Ramos (cell line): ENCODE results near the gene FAM186B.

ENCODE experiments used
- in situ Hi-C: fragments of 300-500 bp; cut with MboI; formaldehyde crosslinking; loops from one replicate; pipeline ENCODE4 v1.14.3; 2022; ENCODE audit warnings: low sequenced_read_pairs; ENCODE audit not compliant: unreplicated experiment

FAM186B gene

DNA sequence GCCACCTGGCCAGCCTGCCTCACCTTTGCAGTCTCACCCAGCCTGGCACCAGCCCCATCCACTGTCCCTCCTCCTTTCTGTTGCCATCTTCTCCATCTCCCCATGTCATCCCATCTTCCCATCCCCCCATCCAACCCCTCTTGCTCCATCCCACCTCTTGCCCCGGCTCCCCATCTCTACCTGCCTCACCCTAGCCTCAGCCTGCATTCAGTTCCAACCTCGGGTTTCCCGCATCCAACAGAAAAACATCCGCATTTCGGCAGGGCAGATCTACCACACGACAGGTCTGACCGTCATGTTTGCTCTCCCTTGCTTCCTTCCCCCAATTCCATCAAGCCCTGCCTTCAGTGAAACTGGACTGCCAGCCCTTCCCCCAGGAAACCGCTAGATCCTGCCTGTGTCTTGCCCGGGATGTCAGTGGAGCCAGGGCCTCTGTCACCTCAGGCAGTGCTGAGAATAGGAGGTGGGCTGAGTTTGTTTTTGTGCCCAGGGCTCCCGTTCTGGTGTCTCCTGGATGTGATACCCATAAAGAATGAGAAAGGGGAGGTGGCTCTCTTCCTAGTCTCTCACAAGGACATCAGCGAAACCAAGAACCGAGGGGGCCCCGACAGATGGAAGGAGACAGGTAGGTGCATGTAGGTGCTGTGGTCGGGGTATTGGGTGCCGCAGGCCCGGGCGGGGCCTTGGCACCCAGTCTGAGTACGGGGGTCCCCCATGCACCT lies 64.1 kb downstream of the FAM186B start:
- in situ Hi-C loops: no loop called here

DNA sequence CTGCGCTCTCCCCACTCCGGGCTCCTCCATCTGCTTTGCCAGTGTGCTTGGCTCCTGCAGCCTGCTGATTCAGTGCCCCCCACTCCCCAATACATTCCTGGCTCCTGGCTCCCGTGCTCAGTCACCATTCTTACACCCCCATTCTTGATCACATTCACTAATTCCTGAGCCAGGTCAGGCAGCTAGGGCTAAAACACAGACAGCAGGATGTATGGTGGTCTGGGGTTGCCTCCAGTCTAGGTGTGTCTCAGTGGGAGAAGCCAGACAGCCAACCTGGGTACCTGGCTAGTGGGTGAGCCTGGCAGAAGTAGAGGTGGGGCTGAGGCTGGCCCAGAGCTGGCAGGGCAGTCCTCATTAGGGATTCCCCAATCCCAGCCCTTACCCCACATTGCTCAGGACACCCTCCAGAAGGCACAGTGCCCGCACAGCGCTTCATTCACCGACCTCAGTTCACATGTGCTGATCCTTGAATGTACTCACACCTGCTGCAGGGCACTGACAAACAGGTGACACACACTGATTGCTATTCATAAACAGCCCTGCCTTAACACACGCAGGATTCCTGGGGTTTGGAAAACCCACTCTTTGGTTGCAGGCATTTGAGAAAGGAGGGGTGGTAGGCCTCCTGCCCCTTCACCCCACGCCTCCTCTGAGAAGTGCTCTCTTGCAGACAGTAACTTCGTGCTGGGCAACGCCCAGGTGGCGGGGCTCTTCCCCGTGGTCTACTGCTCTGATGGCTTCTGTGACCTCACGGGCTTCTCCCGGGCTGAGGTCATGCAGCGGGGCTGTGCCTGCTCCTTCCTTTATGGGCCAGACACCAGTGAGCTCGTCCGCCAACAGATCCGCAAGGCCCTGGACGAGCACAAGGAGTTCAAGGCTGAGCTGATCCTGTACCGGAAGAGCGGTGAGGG lies 65.0 kb downstream of the FAM186B start:
- in situ Hi-C loops: no loop called here

DNA sequence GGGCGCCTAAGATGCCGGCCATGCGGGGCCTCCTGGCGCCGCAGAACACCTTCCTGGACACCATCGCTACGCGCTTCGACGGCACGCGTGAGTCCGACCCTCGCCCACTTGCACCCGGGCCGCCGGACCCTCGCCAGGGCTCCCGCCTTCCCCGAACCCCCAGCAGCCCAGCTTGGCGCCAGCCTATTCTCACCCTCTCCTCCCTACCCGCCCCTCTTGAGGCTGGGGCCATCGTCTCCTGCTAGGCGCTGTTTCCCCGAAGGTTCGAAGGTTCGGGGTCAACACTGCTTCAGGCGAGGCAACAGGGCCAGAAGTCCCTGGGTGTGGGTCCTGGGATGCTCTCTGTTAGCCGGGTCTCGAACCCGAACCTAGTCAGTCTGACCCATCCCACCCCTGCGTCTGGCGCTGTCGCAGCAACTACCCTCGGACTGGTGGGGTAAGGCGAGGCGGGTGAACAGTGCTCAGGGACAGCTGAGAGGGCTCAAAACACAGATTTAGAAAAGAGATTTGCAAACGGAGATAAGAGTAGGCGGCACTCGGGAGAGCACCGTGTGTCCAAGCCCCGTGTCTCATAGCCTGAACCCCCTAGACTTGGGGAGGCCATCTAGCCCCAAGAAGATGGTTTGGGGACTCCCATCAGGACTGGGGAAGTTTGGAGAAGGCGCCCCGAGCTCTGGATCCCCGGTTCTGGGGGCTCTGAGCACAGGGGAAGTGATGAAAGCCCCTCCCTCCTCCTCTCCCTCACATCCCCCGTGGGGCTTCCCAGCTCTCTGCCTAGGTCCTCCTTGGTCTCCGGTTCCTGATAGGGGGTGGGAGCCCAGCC lies 65.8 kb downstream of the FAM186B start:
- in situ Hi-C loops: no loop called here

DNA sequence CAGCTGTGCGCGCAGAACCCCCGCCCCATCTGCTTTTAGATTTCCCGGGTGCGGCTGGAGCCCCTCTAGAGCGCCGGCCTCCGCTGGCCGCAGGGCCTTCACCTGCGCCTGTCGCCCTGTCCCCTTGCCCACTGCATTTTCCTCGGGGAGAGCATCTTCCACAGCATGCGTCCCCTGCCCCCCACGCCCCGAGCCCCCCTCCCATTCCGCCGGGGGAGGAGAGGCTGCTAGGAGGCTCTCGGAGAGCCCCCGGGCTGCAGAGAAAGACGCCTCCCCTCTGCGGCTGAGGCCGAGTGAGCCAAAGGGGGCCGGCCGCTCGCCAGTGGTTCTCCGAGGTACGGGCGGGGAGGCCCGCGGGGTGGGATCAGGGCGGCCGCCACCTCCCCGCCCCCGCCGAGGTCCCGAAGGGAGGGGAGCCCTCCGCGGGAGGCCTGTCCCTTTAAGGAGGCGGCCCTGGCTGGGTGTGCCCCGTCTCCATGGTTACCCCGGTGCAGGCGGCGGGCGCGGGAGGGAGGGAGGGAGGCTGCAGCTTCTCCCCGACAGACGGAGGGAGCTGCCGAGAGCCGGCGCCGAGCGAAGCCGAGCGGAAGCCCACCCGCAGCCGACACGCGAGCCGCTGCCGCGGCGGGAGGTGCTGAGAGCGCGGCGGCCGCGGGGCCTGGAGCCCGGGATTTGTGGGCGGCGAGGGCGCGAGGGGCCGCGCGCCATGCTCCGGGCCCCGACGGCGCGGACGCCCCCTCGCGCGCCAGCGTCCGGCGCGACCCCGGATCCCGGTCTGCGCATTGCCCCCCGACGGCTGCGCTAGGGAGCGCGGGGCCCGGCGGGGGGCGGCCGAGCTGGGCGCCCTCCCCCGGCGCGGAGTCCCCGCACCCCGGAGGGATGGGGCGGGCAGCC lies 66.7 kb downstream of the FAM186B start, which contains the start of gene KCNH3:
Gene KCNH3 (plus strand): TSS at position 521 of the 894 bp plus-strand sequence. CDS start 387 bp downstream, outside the sequence.
- in situ Hi-C loops: no loop called here

DNA sequence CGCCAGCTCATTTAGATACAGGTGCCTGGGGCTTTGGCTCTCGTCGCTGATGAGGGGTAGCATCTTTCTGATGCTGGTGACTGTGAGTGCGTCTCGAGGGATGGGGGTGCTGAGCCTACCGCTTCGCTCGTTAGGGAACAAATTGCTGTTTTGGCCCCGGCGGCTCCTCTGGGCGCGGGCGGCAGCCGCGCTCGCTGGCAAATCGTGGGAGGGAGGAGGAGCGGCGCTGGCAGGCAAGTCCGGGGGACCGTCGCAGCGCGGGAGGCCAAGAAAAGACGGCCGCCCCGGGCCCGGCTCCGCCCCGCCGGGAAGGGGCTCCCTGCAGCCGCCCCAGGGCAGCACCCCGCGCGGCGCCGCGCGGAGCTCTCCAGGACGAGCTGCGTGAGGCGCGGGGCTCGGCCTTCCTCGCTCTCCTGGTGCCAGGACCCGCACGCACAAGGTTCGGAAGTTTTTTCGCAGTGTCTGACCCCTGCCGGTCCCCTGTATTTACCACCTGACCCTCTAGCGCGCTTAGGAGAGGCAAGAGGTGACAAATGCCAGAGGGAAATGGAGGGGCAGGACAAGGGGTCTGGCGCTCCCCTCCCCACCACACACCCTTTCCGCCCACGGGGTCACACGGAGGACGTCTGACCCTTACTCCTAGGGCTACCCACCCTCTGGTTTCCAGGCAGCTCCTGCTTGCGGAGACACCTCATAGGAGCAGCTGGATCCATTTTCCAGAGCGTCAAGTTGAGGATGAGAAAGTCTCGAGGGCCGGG lies 67.5 kb downstream of the FAM186B start:
- in situ Hi-C loops: no loop called here
